Fibroblast of lung (primary cell): Measurements from ENCODE around the gene GTF3A.

Source experiments
- CTCF ChIP-seq, 2 donors: IDR thresholded peaks in 1 of 2; conservative IDR thresholded peaks in 1 of 2; 1 replicate in 1 of 2; 2 replicates in 1 of 2; pipeline ENCODE4 v1.5.1; 2011 to 2012; ENCODE audit warnings: low read length in 2 of 2, control low read depth in 1 of 2, inconsistent platforms in 1 of 2, low read depth in 1 of 2, mild to moderate bottlenecking in 1 of 2
- EZH2 ChIP-seq: IDR thresholded peaks from 2 replicates; pipeline ENCODE4 v1.5.1; 2012; ENCODE audit warnings: low read length, control low read depth, mild to moderate bottlenecking; ENCODE audit errors: missing control alignments

GRCh38 chr13:27411341-27411740 lies 13.1 kb upstream of the GTF3A start:
- TF ChIP-seq CTCF (conservative IDR thresholded peaks at IDR 0.05 in 1 of 2, IDR thresholded peaks at IDR 0.05 in 1 of 2; ENCODE audit: low read depth in 1 of 2, low read length in 2 of 2): no peak
- no peak for TF ChIP-seq EZH2
